HG02870 (cell line): ENCODE results near the gene CAVIN4.
A peak's percentile ranks its signal among the peaks of the same experiment; 100 is the strongest.

Experiments
- ATAC-seq: cut with Tn5 transposase; IDR thresholded peaks from one replicate; pipeline ENCODE4 v1.9.1; 2021; ENCODE audit warnings: mild to moderate bottlenecking, moderate library complexity; ENCODE audit not compliant: unreplicated experiment

Gene CAVIN4

GRCh38 chr9:100577776-100578448 lies at the start of gene CAVIN4:
TSS of gene CAVIN4 (plus strand) at chr9:100578079. CDS start at chr9:100578144, 65 bp downstream.
- no peak for ATAC-seq

GRCh38 chr9:100534401-100534800 lies 43.5 kb upstream of the CAVIN4 start:
- no peak for ATAC-seq

GRCh38 chr9:100540327-100540726 lies 37.6 kb upstream of the CAVIN4 start:
- no peak for ATAC-seq

GRCh38 chr9:100549048-100549447 lies 28.8 kb upstream of the CAVIN4 start:
- no peak for ATAC-seq

GRCh38 chr9:100554935-100555401 lies 22.9 kb upstream of the CAVIN4 start:
- peak; percentile 43 for ATAC-seq

- peak; percentile 94 for ATAC-seq
Measured at GRCh38 chr9:100555471-100555870, 22.4 kb upstream of the CAVIN4 start.

- no peak for ATAC-seq
Measured at GRCh38 chr9:100557053-100557452, 20.8 kb upstream of the CAVIN4 start.

GRCh38 chr9:100561256-100561655 lies 16.6 kb upstream of the CAVIN4 start:
- no peak for ATAC-seq

- ATAC-seq, result no peak
Measured at GRCh38 chr9:100567856-100568255, 10.0 kb upstream of the CAVIN4 start.

- no peak for ATAC-seq
Measured at GRCh38 chr9:100573655-100574260, 4.1 kb upstream of the CAVIN4 start.

- ATAC-seq, result no peak
Measured at GRCh38 chr9:100575006-100575405, 2.9 kb upstream of the CAVIN4 start.

- no peak for ATAC-seq
Measured at GRCh38 chr9:100575765-100576386, 2.0 kb upstream of the CAVIN4 start.

- ATAC-seq, result no peak
Measured at GRCh38 chr9:100578610-100579009, 731 bp downstream of the CAVIN4 start.

GRCh38 chr9:100579665-100580064 lies 1.8 kb downstream of the CAVIN4 start:
- ATAC-seq, result no peak

GRCh38 chr9:100580257-100580656 lies 2.4 kb downstream of the CAVIN4 start:
- no peak for ATAC-seq

- no peak for ATAC-seq
Measured at GRCh38 chr9:100581081-100581480, 3.2 kb downstream of the CAVIN4 start.

GRCh38 chr9:100581661-100582060 lies 3.8 kb downstream of the CAVIN4 start:
- ATAC-seq, result no peak

- no peak for ATAC-seq
Measured at GRCh38 chr9:100583014-100583802, 5.3 kb downstream of the CAVIN4 start.

GRCh38 chr9:100584951-100585350 lies 7.1 kb downstream of the CAVIN4 start:
- no peak for ATAC-seq

- no peak for ATAC-seq
Measured at GRCh38 chr9:100586093-100586492, 8.2 kb downstream of the CAVIN4 start.

- no peak for ATAC-seq
Measured at GRCh38 chr9:100587375-100587774, 9.5 kb downstream of the CAVIN4 start.
